SK-N-SH treated with all-trans-retinoic acid at 6 μM for 48 hours (cell line): Measurements from ENCODE around the gene SLC30A2.
A peak's percentile ranks its signal among the peaks of the same experiment; 100 is the strongest.

Experiments
- ATAC-seq: fragments of 200-7000 bp; cut with Tn5 transposase; 3 replicates; pipeline ENCODE4 v1.9.1; 2020; ENCODE audit warnings: mild to moderate bottlenecking, moderate library complexity
- ARNTL ChIP-seq: fragments of 450-650 bp; formaldehyde crosslinking; IDR thresholded peaks from 2 replicates; pipeline ENCODE4 v1.5.0; 2020; ENCODE audit warnings: low read depth, mild to moderate bottlenecking, moderate library complexity, borderline replicate concordance
- CSDC2 ChIP-seq: fragments of 250-450 bp; sonication (Bioruptor Pico); IDR thresholded peaks from 2 replicates; pipeline ENCODE4 v1.5.0; 2020; ENCODE audit warnings: mild to moderate bottlenecking, moderate library complexity
- CSRNP3 ChIP-seq: fragments of 250-450 bp; sonication (Bioruptor Pico); IDR thresholded peaks from 2 replicates; pipeline ENCODE4 v1.5.1; 2021; ENCODE audit warnings: mild to moderate bottlenecking, moderate library complexity
- ESRRG ChIP-seq: fragments of 250-450 bp; sonication (Bioruptor Pico); IDR thresholded peaks from 2 replicates; pipeline ENCODE4 v1.6.1; 2021; ENCODE audit warnings: mild to moderate bottlenecking
- GLIS3 ChIP-seq: fragments of 250-450 bp; sonication (Bioruptor Pico); IDR thresholded peaks from 2 replicates; pipeline ENCODE4 v1.5.0; 2020; ENCODE audit warnings: mild to moderate bottlenecking, moderate library complexity
- ISL1 ChIP-seq: fragments of 250-450 bp; sonication (Bioruptor Pico); IDR thresholded peaks from 2 replicates; pipeline ENCODE4 v2.1.2; 2022; ENCODE audit warnings: mild to moderate bottlenecking, moderate library complexity
- OSR1 ChIP-seq: fragments of 250-450 bp; sonication (Bioruptor Pico); IDR thresholded peaks from 2 replicates; pipeline ENCODE4 v1.8.0; 2022; ENCODE audit warnings: moderate library complexity, mild to moderate bottlenecking, inconsistent platforms
- PATZ1 ChIP-seq: fragments of 250-450 bp; sonication (Bioruptor Pico); IDR thresholded peaks from 2 replicates; pipeline ENCODE4 v1.8.0; 2020; ENCODE audit warnings: mild to moderate bottlenecking, moderate library complexity, borderline replicate concordance
- POU6F1 ChIP-seq: fragments of 250-450 bp; sonication (Bioruptor Pico); IDR thresholded peaks from 2 replicates; pipeline ENCODE4 v1.8.0; 2021; ENCODE audit warnings: low read depth, mild to moderate bottlenecking, moderate library complexity, borderline replicate concordance
- PPARA ChIP-seq: fragments of 250-450 bp; sonication (Bioruptor Pico); IDR thresholded peaks from 2 replicates; pipeline ENCODE4 v1.5.0; 2020; ENCODE audit warnings: mild to moderate bottlenecking, borderline replicate concordance
- RARB ChIP-seq: fragments of 250-450 bp; sonication (Bioruptor Pico); IDR thresholded peaks from 2 replicates; pipeline ENCODE4 v1.8.0; 2021; ENCODE audit warnings: mild to moderate bottlenecking, moderate library complexity
- SNAI2 ChIP-seq: fragments of 250-450 bp; sonication (Bioruptor Pico); IDR thresholded peaks from 2 replicates; pipeline ENCODE4 v1.5.0; 2020; ENCODE audit warnings: mild to moderate bottlenecking, moderate library complexity
- TOX ChIP-seq: fragments of 250-450 bp; sonication (Bioruptor Pico); IDR thresholded peaks from 2 replicates; pipeline ENCODE4 v1.8.0; 2021; ENCODE audit warnings: mild to moderate bottlenecking, moderate library complexity, borderline replicate concordance
- ZC3H10 ChIP-seq: fragments of 250-450 bp; sonication (Bioruptor Pico); IDR thresholded peaks from 2 replicates; pipeline ENCODE4 v1.5.1; 2021; ENCODE audit warnings: mild to moderate bottlenecking, moderate library complexity
- ZFP3 ChIP-seq: fragments of 250-450 bp; sonication (Bioruptor Pico); IDR thresholded peaks from 2 replicates; pipeline ENCODE4 v1.5.0; 2020; ENCODE audit warnings: mild to moderate bottlenecking, moderate library complexity
- ZFP30 ChIP-seq: fragments of 450-650 bp; formaldehyde crosslinking; IDR thresholded peaks from 2 replicates; pipeline ENCODE4 v1.5.0; 2022; ENCODE audit warnings: mild to moderate bottlenecking, moderate library complexity
- ZNF565 ChIP-seq: fragments of 450-650 bp; formaldehyde crosslinking; conservative IDR thresholded peaks from 2 replicates; pipeline ENCODE4 v1.5.0; 2020; ENCODE audit warnings: low read depth, mild to moderate bottlenecking, moderate library complexity
- ZNF70 ChIP-seq: fragments of 450-650 bp; formaldehyde crosslinking; IDR thresholded peaks from 2 replicates; pipeline ENCODE4 v1.5.0; 2020; ENCODE audit warnings: mild to moderate bottlenecking, moderate library complexity
- ZNF8 ChIP-seq: fragments of 450-650 bp; formaldehyde crosslinking; IDR thresholded peaks from 2 replicates; pipeline ENCODE4 v1.5.0; 2020; ENCODE audit warnings: mild to moderate bottlenecking, moderate library complexity
- TF ChIP-seq, protein P1 (sequence below): fragments of 250-450 bp; sonication (Bioruptor Pico); IDR thresholded peaks from 2 replicates; pipeline ENCODE4 v1.5.1; 2020; ENCODE audit warnings: low read depth, mild to moderate bottlenecking, moderate library complexity
- TF ChIP-seq, protein P2 (sequence below): fragments of 250-450 bp; sonication (Bioruptor Pico); IDR thresholded peaks from 2 replicates; pipeline ENCODE4 v1.5.0; 2020; ENCODE audit warnings: mild to moderate bottlenecking, moderate library complexity

Gene SLC30A2

GRCh38 chr1:26023009-26023408, 22.9 kb downstream of the SLC30A2 start:
- TF ChIP-seq OSR1 (no peak), ARNTL (CRISPR knock-in tag) (no peak), RARB (CRISPR knock-in tag) (no peak), ZC3H10 (CRISPR knock-in tag) (no peak), ZNF565 (no peak)
- TF ChIP-seq, protein P1, sequence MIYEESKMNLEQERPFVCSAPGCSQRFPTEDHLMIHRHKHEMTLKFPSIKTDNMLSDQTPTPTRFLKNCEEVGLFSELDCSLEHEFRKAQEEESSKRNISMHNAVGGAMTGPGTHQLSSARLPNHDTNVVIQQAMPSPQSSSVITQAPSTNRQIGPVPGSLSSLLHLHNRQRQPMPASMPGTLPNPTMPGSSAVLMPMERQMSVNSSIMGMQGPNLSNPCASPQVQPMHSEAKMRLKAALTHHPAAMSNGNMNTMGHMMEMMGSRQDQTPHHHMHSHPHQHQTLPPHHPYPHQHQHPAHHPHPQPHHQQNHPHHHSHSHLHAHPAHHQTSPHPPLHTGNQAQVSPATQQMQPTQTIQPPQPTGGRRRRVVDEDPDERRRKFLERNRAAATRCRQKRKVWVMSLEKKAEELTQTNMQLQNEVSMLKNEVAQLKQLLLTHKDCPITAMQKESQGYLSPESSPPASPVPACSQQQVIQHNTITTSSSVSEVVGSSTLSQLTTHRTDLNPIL (CRISPR knock-in tag): no peak
- ATAC-seq: no peak

DNA sequence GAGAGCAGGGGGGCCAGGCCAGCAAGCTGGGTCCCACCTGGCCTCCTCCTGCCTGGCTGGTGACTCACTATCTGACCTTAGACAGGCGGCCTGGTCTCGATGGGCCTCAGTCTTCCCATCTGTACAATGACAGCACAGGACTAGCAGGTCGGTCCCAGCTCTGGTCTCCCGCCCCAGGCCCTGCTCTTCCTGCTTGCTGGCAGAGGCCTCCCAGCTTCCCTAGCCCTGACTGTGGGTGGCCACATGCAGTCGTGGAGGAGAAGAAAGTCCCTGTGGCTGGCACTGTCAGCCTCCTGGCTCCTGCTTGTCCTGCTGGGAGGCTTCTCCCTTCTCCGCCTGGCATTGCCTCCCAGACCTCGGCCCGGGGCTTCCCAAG, 23.5 kb downstream of the SLC30A2 start:
- TF ChIP-seq ZNF70 (CRISPR knock-in tag): no peak
- TF ChIP-seq ZFP3 (CRISPR knock-in tag): no peak
- no peak for TF ChIP-seq ISL1 (CRISPR knock-in tag)
- no peak for TF ChIP-seq RARB (CRISPR knock-in tag)
- TF ChIP-seq, all 23 proteins: peak for 0

GRCh38 chr1:26021647-26022403, 24.1 kb downstream of the SLC30A2 start, which contains the start of gene EXTL1:
TSS of gene EXTL1 (plus strand) at chr1:26021775. CDS start at chr1:26022647, 872 bp downstream.
- TF ChIP-seq ARNTL (CRISPR knock-in tag) (no peak), ZNF70 (CRISPR knock-in tag) (no peak), ZNF565 (no peak), SNAI2 (no peak), OSR1 (no peak), ZFP30 (no peak), TOX (no peak), ISL1 (CRISPR knock-in tag) (no peak), PATZ1 (CRISPR knock-in tag) (no peak), GLIS3 (no peak)
- TF ChIP-seq, all 23 proteins: peak for 0

More for the DNA sequence above, 23.5 kb downstream of the SLC30A2 start:
- ATAC-seq: no peak

DNA sequence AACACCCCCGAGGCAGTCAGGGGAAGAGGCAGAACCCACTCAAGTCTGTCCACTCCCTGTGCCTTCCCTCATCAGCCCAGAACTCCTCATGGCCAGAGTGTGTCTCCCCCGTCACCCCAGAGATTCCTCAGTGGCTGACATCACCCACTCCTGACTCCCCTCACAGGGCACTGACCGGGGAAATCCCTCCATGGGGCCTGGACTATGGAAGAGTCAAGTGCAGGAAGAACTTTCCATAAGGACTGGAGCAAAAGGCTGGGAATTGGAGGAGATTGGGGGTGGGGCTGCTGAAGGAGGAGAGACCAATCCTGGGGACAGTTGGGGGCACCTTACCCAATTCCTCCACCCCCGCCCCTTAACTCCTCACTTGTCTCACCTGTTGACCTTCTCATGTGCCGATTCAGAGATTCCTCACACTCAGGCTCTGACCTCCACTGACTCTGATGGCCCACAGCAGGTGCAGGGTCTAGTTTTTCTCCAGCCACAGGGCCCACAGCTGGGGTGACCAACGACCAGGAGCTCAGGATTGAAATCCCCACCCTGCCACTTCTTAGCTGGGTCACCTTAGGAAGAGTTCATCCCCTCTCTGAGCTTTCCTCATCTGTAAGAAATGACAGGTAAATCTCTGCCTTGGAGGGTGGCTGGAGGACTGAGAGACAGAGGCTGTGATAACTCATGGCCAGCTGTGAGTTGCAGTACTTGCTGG, 24.8 kb downstream of the SLC30A2 start:
- ATAC-seq: no peak
- TF ChIP-seq SNAI2: no peak
- TF ChIP-seq CSDC2 (CRISPR knock-in tag): no peak
- TF ChIP-seq TOX: no peak
- TF ChIP-seq ZFP3 (CRISPR knock-in tag): no peak
- no peak for TF ChIP-seq PPARA (CRISPR knock-in tag)
- no peak for TF ChIP-seq ESRRG (CRISPR knock-in tag)
- TF ChIP-seq, protein P2, sequence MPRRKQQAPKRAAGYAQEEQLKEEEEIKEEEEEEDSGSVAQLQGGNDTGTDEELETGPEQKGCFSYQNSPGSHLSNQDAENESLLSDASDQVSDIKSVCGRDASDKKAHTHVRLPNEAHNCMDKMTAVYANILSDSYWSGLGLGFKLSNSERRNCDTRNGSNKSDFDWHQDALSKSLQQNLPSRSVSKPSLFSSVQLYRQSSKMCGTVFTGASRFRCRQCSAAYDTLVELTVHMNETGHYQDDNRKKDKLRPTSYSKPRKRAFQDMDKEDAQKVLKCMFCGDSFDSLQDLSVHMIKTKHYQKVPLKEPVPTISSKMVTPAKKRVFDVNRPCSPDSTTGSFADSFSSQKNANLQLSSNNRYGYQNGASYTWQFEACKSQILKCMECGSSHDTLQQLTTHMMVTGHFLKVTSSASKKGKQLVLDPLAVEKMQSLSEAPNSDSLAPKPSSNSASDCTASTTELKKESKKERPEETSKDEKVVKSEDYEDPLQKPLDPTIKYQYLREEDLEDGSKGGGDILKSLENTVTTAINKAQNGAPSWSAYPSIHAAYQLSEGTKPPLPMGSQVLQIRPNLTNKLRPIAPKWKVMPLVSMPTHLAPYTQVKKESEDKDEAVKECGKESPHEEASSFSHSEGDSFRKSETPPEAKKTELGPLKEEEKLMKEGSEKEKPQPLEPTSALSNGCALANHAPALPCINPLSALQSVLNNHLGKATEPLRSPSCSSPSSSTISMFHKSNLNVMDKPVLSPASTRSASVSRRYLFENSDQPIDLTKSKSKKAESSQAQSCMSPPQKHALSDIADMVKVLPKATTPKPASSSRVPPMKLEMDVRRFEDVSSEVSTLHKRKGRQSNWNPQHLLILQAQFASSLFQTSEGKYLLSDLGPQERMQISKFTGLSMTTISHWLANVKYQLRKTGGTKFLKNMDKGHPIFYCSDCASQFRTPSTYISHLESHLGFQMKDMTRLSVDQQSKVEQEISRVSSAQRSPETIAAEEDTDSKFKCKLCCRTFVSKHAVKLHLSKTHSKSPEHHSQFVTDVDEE (CRISPR knock-in tag): no peak
- TF ChIP-seq POU6F1 (CRISPR knock-in tag): no peak
- TF ChIP-seq GLIS3: no peak
- TF ChIP-seq ARNTL (CRISPR knock-in tag): no peak
- TF ChIP-seq RARB (CRISPR knock-in tag): no peak
- no peak for TF ChIP-seq ISL1 (CRISPR knock-in tag)
- TF ChIP-seq ZNF70 (CRISPR knock-in tag): no peak
- TF ChIP-seq CSRNP3: no peak
- no peak for TF ChIP-seq ZNF8
- no peak for TF ChIP-seq ZNF565
- no peak for TF ChIP-seq ZC3H10 (CRISPR knock-in tag)
- TF ChIP-seq, protein P1 (CRISPR knock-in tag): no peak
- no peak for TF ChIP-seq PATZ1 (CRISPR knock-in tag)

More at GRCh38 chr1:26021647-26022403, 24.1 kb downstream of the SLC30A2 start, which contains the start of gene EXTL1:
- peak; percentile 92 for ATAC-seq
